Mucosa of stomach (tissue), 1 donor: ENCODE results near the gene CABP4.

Source experiments
- H3K27me3 ChIP-seq: one replicate; pipeline ENCODE4 v1.7.0; 2013; ENCODE audit warnings: mild to moderate bottlenecking, low read length; ENCODE audit not compliant: control insufficient read depth, insufficient read depth
- H3K36me3 ChIP-seq: one replicate; pipeline ENCODE4 v1.7.0; 2013; ENCODE audit warnings: low read length; ENCODE audit not compliant: control insufficient read depth, insufficient read depth
- H3K4me1 ChIP-seq: one replicate; pipeline ENCODE4 v1.7.0; 2013; ENCODE audit warnings: mild to moderate bottlenecking, low read length; ENCODE audit not compliant: control insufficient read depth, insufficient read depth
- H3K4me3 ChIP-seq: one replicate; pipeline ENCODE4 v1.7.0; 2013; ENCODE audit warnings: low read length
- H3K9ac ChIP-seq: one replicate; pipeline ENCODE4 v1.7.0; 2013; ENCODE audit warnings: mild to moderate bottlenecking, low read length, moderate library complexity
- H3K9me3 ChIP-seq: one replicate; pipeline ENCODE4 v1.7.0; 2013; ENCODE audit warnings: mild to moderate bottlenecking, low read length, moderate library complexity; ENCODE audit not compliant: control insufficient read depth
- donor health status: Pancreatic carcinoma.

CABP4 gene

DNA sequence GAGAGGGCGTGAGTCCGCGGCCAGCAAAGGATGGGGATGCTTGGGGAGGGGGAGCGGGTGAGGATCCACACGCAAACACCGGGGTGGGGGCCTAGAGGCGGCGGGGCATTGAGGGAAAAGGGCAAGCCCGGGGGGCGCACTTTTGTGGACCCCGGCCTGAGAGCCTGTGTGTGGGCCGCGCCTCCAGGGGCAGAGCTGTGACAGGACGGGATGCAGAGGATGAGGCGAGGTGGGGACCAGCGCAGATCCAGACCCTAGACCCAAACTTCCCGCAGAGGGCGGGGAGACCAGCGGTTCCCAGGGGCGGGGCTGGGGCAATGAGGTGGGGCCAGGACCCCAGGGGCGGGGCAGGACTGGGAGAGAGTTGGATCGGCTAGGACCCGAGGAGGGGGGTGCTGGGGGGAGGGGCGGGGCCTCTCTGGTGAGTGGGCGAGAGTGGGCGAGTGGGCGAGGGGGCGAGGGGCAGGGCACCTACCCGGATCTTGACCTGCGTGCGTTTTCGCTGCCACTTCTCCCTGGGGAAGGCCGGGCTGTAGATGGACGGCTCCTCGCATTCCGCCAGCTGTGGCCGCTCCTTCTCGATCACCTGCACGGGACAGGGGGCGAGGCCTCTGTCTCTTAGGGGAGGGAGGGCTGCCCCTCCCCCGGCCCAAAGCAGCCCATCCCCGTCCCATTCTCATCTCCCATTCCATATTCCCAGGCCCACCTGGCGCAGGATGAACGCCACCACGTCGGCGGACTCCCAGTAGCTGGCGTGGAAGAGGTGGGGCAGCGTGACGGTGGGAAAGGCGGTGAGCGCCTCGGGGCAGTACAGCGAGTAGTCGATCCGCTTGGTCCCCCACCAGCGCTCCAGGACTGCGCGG, 39.4 kb downstream of the CABP4 start:
- no peaks in the 10 kb centered on the region for H3K9me3 ChIP-seq
- H3K27me3 ChIP-seq: no peaks in the 10 kb centered on the region
- H3K36me3 ChIP-seq: no peaks in the 10 kb centered on the region
- no peak overlapping the region for H3K4me3 ChIP-seq
- no peaks in the 10 kb centered on the region for H3K4me1 ChIP-seq
- H3K9ac ChIP-seq: no peak overlapping the region

DNA sequence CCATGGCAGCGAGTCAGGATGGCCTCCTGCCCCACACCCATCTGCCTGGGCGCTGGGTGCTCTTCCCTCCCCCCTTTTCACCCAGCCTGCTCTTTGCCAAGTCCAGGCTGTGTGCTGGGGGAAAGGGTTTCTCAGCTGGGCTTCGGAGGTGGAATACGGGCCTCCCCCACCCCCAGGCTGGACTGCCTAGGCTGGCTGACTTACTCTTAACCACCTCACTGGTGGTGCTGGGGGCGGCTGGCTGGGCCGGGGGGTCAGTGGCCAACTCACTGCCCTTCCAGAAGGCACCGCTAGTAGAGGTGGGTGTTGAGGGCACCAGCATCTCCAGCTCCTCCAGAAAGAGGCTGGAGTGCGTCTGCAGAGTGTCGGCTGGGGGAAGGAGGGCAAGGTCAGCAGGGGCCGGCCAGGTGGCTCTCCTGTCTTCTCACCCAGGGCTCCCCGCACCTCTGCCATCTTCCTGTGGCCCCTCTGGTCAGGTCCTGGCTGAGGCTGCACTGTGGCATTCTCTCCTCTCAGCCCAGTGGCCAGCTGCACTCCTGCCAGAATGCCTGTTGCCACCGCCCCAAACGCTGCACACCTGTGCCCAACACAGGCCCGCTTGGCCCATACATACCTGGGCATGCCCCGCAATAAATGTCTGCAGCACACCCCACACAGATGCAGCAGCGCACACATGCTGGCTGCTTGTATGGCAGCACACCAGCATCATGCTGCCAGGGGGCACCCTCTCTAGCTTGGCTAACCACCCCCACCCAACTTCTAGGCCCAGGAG, 40.3 kb downstream of the CABP4 start:
- H3K4me3 ChIP-seq: no peak overlapping the region
- no peak overlapping the region for H3K9ac ChIP-seq
- no peaks in the 10 kb centered on the region for H3K9me3 ChIP-seq
- no peaks in the 10 kb centered on the region for H3K36me3 ChIP-seq
- H3K27me3 ChIP-seq: no peaks in the 10 kb centered on the region
- no peaks in the 10 kb centered on the region for H3K4me1 ChIP-seq

DNA sequence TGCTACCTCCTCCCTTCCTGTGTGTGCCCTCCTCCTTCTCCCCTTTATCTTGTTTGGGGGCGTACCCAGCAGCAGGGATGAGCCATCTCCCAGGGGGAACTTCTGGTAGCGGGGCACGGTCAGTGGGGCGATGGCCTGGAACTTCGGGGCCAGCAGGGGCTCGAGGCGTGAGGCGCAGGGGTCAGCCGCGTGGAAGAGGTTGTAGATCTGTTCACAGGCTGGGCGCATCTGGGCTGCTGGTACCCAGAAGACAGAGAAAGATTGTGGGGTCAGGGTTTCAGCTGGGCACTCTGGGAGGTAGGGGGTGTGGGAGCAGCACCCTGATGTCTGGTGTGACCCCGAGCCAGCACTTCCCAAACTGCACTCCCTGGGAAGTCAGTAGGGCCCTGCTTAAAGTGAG, 41.0 kb downstream of the CABP4 start:
- Histone ChIP-seq H3K27me3 (no peaks in the 10 kb centered on the region), H3K4me1 (no peaks in the 10 kb centered on the region), H3K36me3 (no peaks in the 10 kb centered on the region)

DNA sequence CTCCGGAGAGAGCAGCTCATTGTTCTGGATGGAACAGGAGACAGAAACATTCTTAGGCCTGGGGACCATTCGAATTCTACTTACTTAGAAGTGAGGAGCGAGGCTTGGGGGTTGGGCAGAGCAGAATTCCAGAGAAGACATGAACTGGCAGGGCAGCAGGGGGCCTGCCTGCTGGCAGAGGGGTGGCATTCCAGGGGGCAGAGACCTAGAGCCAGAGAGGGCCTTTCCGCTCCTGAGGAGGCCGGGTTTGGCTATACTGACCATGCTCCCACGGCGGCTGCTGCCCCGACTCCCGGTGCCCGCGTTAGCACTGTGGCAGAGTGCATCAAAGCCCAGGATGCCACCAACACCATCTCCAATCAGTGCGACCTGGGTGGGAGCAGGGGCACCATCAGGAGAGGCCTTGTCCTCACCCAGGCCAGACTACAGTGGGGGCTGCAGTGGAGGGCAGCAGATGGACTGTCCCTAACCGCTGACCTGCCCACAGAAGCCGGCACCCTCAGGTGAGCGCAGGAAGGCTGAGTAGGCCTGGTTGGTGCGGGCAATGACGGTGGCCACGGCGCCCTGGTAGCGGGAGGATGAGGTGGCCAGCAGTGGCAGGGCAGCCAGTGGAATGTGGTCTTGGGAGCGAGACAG, 42.6 kb downstream of the CABP4 start:
- Histone ChIP-seq H3K36me3 (no peaks in the 10 kb centered on the region), H3K9me3 (no peaks in the 10 kb centered on the region), H3K27me3 (no peaks in the 10 kb centered on the region), H3K4me1 (no peaks in the 10 kb centered on the region), H3K4me3 (no peak overlapping the region), H3K9ac (no peak overlapping the region)

More for the DNA sequence above, 41.0 kb downstream of the CABP4 start:
- no peaks in the 10 kb centered on the region for H3K9me3 ChIP-seq
- no peak overlapping the region for H3K4me3 ChIP-seq
- no peak overlapping the region for H3K9ac ChIP-seq

DNA sequence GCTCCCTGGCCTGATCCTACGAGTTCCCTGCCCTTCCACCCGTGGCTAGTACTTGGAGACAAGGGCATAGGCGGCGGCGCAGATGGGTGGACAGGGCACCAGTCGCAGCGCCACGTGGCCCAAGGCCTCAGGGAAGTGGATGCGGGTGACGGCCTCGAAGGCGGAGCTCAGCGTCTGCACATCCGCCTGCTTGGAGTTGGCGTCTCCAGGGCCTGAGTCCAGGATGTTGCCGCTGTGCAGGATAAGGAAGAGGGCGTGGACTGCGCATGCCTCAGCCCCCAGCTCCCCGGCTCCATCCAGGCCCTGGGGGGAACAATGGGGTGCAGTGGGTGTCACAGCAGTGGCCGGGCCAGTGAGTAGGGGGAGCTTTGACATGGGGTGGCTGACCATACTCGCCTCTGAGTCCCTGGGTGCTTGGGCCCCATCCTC, 43.4 kb downstream of the CABP4 start:
- no peak overlapping the region for H3K4me3 ChIP-seq
- no peaks in the 10 kb centered on the region for H3K9me3 ChIP-seq
- H3K36me3 ChIP-seq: no peaks in the 10 kb centered on the region
- H3K9ac ChIP-seq: no peak overlapping the region
- H3K27me3 ChIP-seq: no peaks in the 10 kb centered on the region
- H3K4me1 ChIP-seq: peaks cover 3% of the 10 kb centered on the region

DNA sequence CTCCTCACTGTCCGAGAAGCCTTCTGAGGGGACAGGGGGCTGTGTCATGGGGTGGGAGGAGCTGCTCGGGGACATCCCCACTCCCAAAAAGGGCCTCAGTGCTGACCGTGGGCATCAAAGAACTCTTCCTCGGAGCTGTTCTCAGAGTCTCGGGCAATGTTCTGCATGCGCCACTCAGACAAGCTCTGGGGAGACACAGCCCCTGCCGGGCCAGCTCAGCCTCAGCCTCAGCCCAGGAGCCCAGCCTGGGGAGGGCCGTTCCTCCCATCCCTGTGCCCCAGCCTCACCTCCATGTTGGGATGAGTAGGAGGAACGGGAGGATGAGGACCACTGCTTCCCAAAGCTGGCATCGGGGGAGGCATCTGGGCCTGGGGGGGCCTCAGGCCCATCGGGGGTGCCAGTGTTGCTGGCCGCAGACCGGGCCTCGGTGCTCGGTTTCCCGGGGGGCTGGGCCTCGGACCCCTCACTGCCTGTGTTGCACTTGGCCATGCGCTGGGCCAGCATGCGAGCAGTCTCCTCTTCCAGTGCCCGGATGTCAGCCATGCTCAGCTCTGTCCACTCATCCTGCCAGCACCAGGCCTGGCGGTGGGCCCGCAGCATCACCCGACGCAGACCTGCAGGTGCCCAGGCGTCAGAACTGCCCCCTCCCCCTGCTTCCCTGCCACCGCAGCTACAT, 44.8 kb downstream of the CABP4 start:
- peaks cover 8% of the 10 kb centered on the region for H3K4me1 ChIP-seq
- no peaks in the 10 kb centered on the region for H3K36me3 ChIP-seq
- H3K27me3 ChIP-seq: no peaks in the 10 kb centered on the region

DNA sequence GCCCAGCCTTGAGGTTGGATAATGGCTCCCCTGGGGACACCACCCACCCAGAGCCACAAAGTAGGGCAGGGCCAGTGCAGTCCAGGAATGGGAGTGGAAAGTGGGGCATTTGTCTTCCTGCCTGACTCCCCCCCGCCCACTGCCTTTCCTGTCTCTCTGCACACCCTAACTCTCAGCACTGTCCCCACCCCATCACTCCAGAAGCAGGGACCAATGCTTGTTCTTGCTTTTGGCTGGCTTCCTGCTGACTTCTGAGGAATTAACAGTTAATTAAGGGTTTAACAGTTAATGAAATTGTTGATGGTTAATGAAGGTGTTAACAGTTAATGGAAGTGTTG, 45.3 kb downstream of the CABP4 start:
- Histone ChIP-seq H3K36me3 (no peaks in the 10 kb centered on the region), H3K9me3 (no peaks in the 10 kb centered on the region), H3K4me1 (peaks cover 10% of the 10 kb centered on the region), H3K9ac (no peak overlapping the region), H3K27me3 (no peaks in the 10 kb centered on the region), H3K4me3 (no peak overlapping the region)

More for the DNA sequence above, 44.8 kb downstream of the CABP4 start:
- Histone ChIP-seq H3K9ac (no peak overlapping the region), H3K4me3 (no peak overlapping the region), H3K9me3 (no peaks in the 10 kb centered on the region)

DNA sequence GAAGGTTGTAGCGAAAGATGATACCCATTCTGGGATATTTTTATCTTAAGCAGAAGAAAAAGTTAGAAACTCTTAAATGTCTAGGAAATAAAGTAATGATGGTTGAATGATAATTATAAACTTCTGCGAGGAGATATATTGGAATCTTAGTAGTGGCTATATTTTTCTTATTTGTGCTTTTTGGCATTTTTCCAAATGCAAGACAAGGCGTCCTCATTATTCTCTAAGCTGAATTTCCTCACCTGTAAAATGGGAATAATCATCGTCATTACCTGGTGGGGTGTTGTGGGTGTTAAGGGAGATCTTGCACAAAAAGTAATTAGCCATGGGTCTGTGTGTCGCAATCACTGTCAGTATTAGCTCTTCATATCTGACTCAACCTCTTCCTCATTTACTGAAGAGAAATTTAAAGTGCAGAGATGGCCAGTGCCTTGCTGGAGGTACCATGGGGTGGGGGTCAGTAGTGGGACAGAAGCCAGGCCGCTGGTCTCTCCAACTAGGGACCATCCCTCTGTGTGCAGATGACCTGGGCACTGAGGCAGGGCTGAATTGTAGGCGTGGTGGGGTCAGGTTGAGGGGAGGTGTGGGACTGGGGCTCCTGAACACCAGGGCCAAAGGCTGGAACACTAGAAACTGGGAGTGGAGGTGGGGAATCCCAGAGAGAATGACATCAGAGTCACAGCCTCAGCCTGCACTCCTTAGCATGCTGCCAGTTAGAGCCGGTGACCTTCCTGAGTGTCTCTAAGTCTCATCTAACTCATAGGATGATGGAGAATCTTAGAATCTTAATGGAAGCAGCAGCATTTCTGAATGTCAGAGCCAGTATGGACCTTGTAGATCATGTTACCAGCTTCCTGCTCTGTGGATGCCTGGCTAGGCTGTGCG, 45.9 kb downstream of the CABP4 start:
- Histone ChIP-seq H3K36me3 (no peaks in the 10 kb centered on the region), H3K4me3 (no peak overlapping the region), H3K9me3 (no peaks in the 10 kb centered on the region), H3K27me3 (no peaks in the 10 kb centered on the region), H3K9ac (no peak overlapping the region), H3K4me1 (peaks cover 16% of the 10 kb centered on the region)

DNA sequence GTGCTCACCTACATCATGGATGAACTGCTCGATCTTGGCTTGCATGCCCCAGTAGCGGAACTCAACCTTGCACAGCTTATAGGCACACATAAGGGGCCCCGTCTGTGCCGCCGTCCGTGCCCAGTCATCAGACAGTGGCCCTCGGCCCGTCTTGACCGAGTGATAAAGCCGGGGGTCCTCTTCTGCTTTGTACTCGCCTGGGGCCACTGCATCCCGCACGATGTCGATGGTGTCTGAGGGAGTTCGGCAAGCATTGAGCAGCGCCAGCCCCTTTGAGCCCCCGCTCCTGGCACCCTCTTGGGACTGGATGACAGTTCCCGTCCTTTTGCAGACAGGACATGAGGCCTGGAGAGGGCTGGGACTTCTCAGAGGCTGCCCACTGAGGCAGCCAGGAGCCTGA, 46.7 kb downstream of the CABP4 start:
- Histone ChIP-seq H3K27me3 (no peaks in the 10 kb centered on the region), H3K4me3 (no peak overlapping the region), H3K9me3 (no peaks in the 10 kb centered on the region), H3K4me1 (peaks cover 24% of the 10 kb centered on the region), H3K9ac (no peak overlapping the region), H3K36me3 (no peaks in the 10 kb centered on the region)

DNA sequence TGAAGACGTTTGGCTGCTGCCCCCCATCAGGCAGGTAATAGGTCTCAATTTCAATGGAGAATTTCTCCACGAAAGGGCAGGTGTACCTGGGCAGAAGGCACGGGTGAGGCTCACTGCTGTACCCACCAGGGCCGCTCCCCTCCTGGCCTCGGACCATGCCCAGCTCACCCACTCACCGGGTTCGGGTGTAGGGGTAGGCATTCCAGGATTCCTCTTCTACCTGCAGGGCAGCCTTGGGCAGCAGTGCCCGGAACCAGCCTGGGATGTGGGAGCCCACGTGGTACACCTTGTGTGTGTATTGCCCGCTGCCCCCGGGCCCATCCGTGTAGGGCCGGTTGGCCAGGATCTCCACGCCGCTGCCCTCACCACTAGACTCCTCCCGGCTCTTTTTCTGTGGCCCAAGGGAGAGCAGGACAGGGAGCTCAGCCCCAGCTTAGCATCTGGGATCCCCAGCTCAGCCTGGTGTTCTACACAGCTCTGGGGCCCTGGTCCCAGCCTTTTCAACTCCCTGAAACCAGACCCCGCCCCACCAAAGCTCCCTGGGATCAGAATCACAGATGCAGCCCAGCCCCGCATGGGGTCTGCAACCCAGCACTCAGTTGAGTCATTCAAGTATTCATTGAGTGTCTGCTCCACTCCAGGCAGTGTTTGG, 47.3 kb downstream of the CABP4 start:
- H3K4me1 ChIP-seq: peaks cover 30% of the 10 kb centered on the region
- H3K4me3 ChIP-seq: no peak overlapping the region
- H3K9ac ChIP-seq: no peak overlapping the region
- H3K9me3 ChIP-seq: no peaks in the 10 kb centered on the region
- no peaks in the 10 kb centered on the region for H3K27me3 ChIP-seq
- no peaks in the 10 kb centered on the region for H3K36me3 ChIP-seq
